ENCODE measurements around the gene CHD2.

CHD2 gene

GRCh38 chr15:93007994-93008393 is 107.9 kb downstream of the CHD2 start:
- in situ Hi-C loops (cut with MboI; ENCODE audit: low sequenced_read_pairs) = no loop called here

GRCh38 chr15:93012786-93013185 is 112.7 kb downstream of the CHD2 start:
- in situ Hi-C loops (cut with MboI; ENCODE audit: low sequenced_read_pairs) = no loop called here

- in situ Hi-C loops (cut with MboI; ENCODE audit: low sequenced_read_pairs) = no loop called here
These were observed 117.4 kb downstream of the CHD2 start for GRCh38 chr15:93017526-93017925.

GRCh38 chr15:93018574-93018973 is 118.5 kb downstream of the CHD2 start:
- in situ Hi-C loops (cut with MboI; ENCODE audit: low sequenced_read_pairs) = no loop called here

- in situ Hi-C loops (cut with MboI; ENCODE audit: low sequenced_read_pairs) = no loop called here
These were observed 119.0 kb downstream of the CHD2 start for GRCh38 chr15:93019090-93019489.

GRCh38 chr15:93019971-93020370 is 119.8 kb downstream of the CHD2 start:
- in situ Hi-C loops (cut with MboI; ENCODE audit: low sequenced_read_pairs) = no loop called here

- in situ Hi-C loops (cut with MboI; ENCODE audit: low sequenced_read_pairs) = no loop called here
These were observed 121.0 kb downstream of the CHD2 start for GRCh38 chr15:93020976-93021772.

GRCh38 chr15:93024293-93024692 is 124.2 kb downstream of the CHD2 start:
- in situ Hi-C loops (cut with MboI; ENCODE audit: low sequenced_read_pairs) = no loop called here

GRCh38 chr15:93024716-93025624 is 124.8 kb downstream of the CHD2 start:
- in situ Hi-C loops (cut with MboI; ENCODE audit: low sequenced_read_pairs) = no loop called here

- in situ Hi-C loops (cut with MboI; ENCODE audit: low sequenced_read_pairs) = no loop called here
These were observed 125.5 kb downstream of the CHD2 start for GRCh38 chr15:93025625-93025982.

GRCh38 chr15:93026380-93026817 is 126.3 kb downstream of the CHD2 start:
- in situ Hi-C loops (cut with MboI; ENCODE audit: low sequenced_read_pairs) = no loop called here

- in situ Hi-C loops (cut with MboI; ENCODE audit: low sequenced_read_pairs) = no loop called here
These were observed 127.3 kb downstream of the CHD2 start for GRCh38 chr15:93027413-93027812.

- in situ Hi-C loops (cut with MboI; ENCODE audit: low sequenced_read_pairs) = no loop called here
These were observed 128.0 kb downstream of the CHD2 start for GRCh38 chr15:93028111-93028631.

- in situ Hi-C loops (cut with MboI; ENCODE audit: low sequenced_read_pairs) = no loop called here
These were observed 128.6 kb downstream of the CHD2 start for GRCh38 chr15:93028632-93029213.

GRCh38 chr15:93029214-93029835 is 129.2 kb downstream of the CHD2 start:
- in situ Hi-C loops (cut with MboI; ENCODE audit: low sequenced_read_pairs) = no loop called here

GRCh38 chr15:93029836-93030429 is 129.8 kb downstream of the CHD2 start:
- in situ Hi-C loops (cut with MboI; ENCODE audit: low sequenced_read_pairs) = loop anchor here (10.0 kb wide), 1 partner anchor 1095 kb away; no protein-coding TSS in a partner anchor

GRCh38 chr15:93030430-93031102 is 130.4 kb downstream of the CHD2 start:
- in situ Hi-C loops (cut with MboI; ENCODE audit: low sequenced_read_pairs) = loop anchor here (10.0 kb wide), 1 partner anchor 1094 kb away; no protein-coding TSS in a partner anchor

- in situ Hi-C loops (cut with MboI; ENCODE audit: low sequenced_read_pairs) = loop anchor here (10.0 kb wide), 1 partner anchor 1094 kb away; no protein-coding TSS in a partner anchor
These were observed 131.0 kb downstream of the CHD2 start for GRCh38 chr15:93031103-93031464.

- in situ Hi-C loops (cut with MboI; ENCODE audit: low sequenced_read_pairs) = loop anchor here (10.0 kb wide), 1 partner anchor 1093 kb away; no protein-coding TSS in a partner anchor
These were observed 131.6 kb downstream of the CHD2 start for GRCh38 chr15:93031557-93032384.
